Trophoblast cell (in vitro differentiated cells and primary cell): ENCODE results near the gene ACTR1A.

Experiments
- DNase-seq, 2 donors: peaks; one replicate each; pipeline ENCODE4 v3.0.0-alpha.2; 2016
- H2AFZ ChIP-seq: 2 replicates; pipeline ENCODE4 v1.6.1; 2013; ENCODE audit warnings: low read length, moderate library complexity, mild to moderate bottlenecking; ENCODE audit not compliant: insufficient read depth, poor library complexity
- H2AK5ac ChIP-seq: 2 replicates; pipeline ENCODE4 v1.6.1; 2013; ENCODE audit warnings: mild to moderate bottlenecking, low read length
- H2BK120ac ChIP-seq: 2 replicates; pipeline ENCODE4 v1.6.1; 2013; ENCODE audit warnings: low read length, mild to moderate bottlenecking, moderate library complexity; ENCODE audit not compliant: insufficient read depth, poor library complexity
- H2BK12ac ChIP-seq: 2 replicates; pipeline ENCODE4 v1.6.1; 2013; ENCODE audit warnings: mild to moderate bottlenecking, low read length, moderate library complexity
- H2BK5ac ChIP-seq: 2 replicates; pipeline ENCODE4 v1.6.1; 2013; ENCODE audit warnings: low read length, low read depth, moderate library complexity, mild to moderate bottlenecking; ENCODE audit not compliant: poor library complexity
- H3K14ac ChIP-seq: 2 replicates; pipeline ENCODE4 v1.6.1; 2013; ENCODE audit warnings: mild to moderate bottlenecking, low read length
- H3K18ac ChIP-seq: 2 replicates; pipeline ENCODE4 v1.6.1; 2013; ENCODE audit warnings: mild to moderate bottlenecking, low read length
- H3K23ac ChIP-seq: 2 replicates; pipeline ENCODE4 v1.6.1; 2013; ENCODE audit warnings: low read length
- H3K27ac ChIP-seq: 2 replicates; pipeline ENCODE4 v1.5.1; 2013; ENCODE audit warnings: low read depth, mild to moderate bottlenecking, inconsistent platforms, low read length, moderate library complexity
- H3K27me3 ChIP-seq: 2 replicates; pipeline ENCODE4 v1.6.1; 2013; ENCODE audit warnings: inconsistent platforms, mild to moderate bottlenecking, low read length, moderate library complexity; ENCODE audit not compliant: insufficient read depth
- H3K36me3 ChIP-seq, 2 experiments: 1 replicate in 1 of 2; 2 replicates in 1 of 2; pipeline ENCODE4 v1.6.1; 2013; ENCODE audit warnings: low read length in 2 of 2, mild to moderate bottlenecking in 2 of 2, moderate library complexity in 1 of 2; ENCODE audit not compliant: insufficient read depth in 2 of 2, control insufficient read depth in 1 of 2
- H3K4ac ChIP-seq: 2 replicates; pipeline ENCODE4 v1.6.1; 2013; ENCODE audit warnings: low read depth, mild to moderate bottlenecking, low read length, moderate library complexity
- H3K4me1 ChIP-seq, 2 experiments: 1 replicate in 1 of 2; 2 replicates in 1 of 2; pipeline ENCODE4 v1.6.1; 2013; ENCODE audit warnings: low read length in 2 of 2, mild to moderate bottlenecking in 2 of 2, moderate library complexity in 1 of 2; ENCODE audit not compliant: insufficient read depth in 2 of 2, control insufficient read depth in 1 of 2
- H3K4me2 ChIP-seq: 2 replicates; pipeline ENCODE4 v1.6.1; 2013; ENCODE audit warnings: inconsistent platforms, mild to moderate bottlenecking, low read length, moderate library complexity
- H3K4me3 ChIP-seq: 2 replicates; pipeline ENCODE4 v1.5.1; 2013; ENCODE audit warnings: mild to moderate bottlenecking, low read depth, low read length, inconsistent platforms
- H3K79me1 ChIP-seq: one replicate; pipeline ENCODE4 v1.6.1; 2013; ENCODE audit warnings: low read length
- H3K79me2 ChIP-seq: 2 replicates; pipeline ENCODE4 v1.6.1; 2013; ENCODE audit warnings: low read length, mild to moderate bottlenecking; ENCODE audit not compliant: control insufficient read depth, insufficient read depth, poor library complexity
- H3K9ac ChIP-seq: 2 replicates; pipeline ENCODE4 v1.6.1; 2013; ENCODE audit warnings: mild to moderate bottlenecking, low read length
- H3K9me3 ChIP-seq: 2 replicates; pipeline ENCODE4 v1.6.1; 2013; ENCODE audit warnings: low read depth, mild to moderate bottlenecking, control low read depth, inconsistent platforms, low read length; ENCODE audit not compliant: insufficient read depth
- H4K12ac ChIP-seq: 2 replicates; pipeline ENCODE4 v1.6.1; 2013; ENCODE audit warnings: low read depth, mild to moderate bottlenecking, low read length, moderate library complexity
- H4K8ac ChIP-seq: 2 replicates; pipeline ENCODE4 v1.6.1; 2013; ENCODE audit warnings: low read depth, mild to moderate bottlenecking, low read length, moderate library complexity
- H4K91ac ChIP-seq: one replicate; pipeline ENCODE4 v1.6.1; 2013; ENCODE audit warnings: low read depth, mild to moderate bottlenecking, low read length, moderate library complexity
- WGBS: extraction: QIAGEN DNeasy Blood & Tissue Kit; methylation state at CpG from one replicate; pipeline ENCODE4 v1.1.7; 2013; ENCODE audit warnings: missing lambda C conversion rate; ENCODE audit not compliant: insufficient read length, insufficient coverage; ENCODE audit errors: extremely low coverage; 5-methylcytosine and 5-hydroxymethylcytosine counted together

Gene ACTR1A

GRCh38 chr10:102545997-102546396, 43.5 kb upstream of the ACTR1A start:
- Histone ChIP-seq H2AK5ac (no peak overlapping the region), H2BK120ac (no peak overlapping the region), H3K4me2 (no peak overlapping the region), H3K4ac (no peak overlapping the region), H3K18ac (no peak overlapping the region), H3K27ac (no peak overlapping the region), H3K9ac (no peak overlapping the region), H3K36me3 (peaks cover 7 to 8% of the 10 kb centered on the region in 2 experiments), H3K4me1 (peaks cover 0 to 4% of the 10 kb centered on the region in 2 experiments), H4K8ac (no peak overlapping the region), H2BK12ac (no peak overlapping the region), H2BK5ac (no peak overlapping the region), H3K9me3 (no peaks in the 10 kb centered on the region), H3K79me1 (no peaks in the 10 kb centered on the region), H3K14ac (no peak overlapping the region), H2AFZ (no peak overlapping the region), H3K23ac (no peak overlapping the region), H4K12ac (no peak overlapping the region), H3K27me3 (no peaks in the 10 kb centered on the region), H3K4me3 (no peak overlapping the region), H3K79me2 (no peaks in the 10 kb centered on the region), H4K91ac (no peak overlapping the region)
- no CpG with 5 or more reads among the region's 2 CpGs for WGBS
- no peak for DNase-seq

DNA sequence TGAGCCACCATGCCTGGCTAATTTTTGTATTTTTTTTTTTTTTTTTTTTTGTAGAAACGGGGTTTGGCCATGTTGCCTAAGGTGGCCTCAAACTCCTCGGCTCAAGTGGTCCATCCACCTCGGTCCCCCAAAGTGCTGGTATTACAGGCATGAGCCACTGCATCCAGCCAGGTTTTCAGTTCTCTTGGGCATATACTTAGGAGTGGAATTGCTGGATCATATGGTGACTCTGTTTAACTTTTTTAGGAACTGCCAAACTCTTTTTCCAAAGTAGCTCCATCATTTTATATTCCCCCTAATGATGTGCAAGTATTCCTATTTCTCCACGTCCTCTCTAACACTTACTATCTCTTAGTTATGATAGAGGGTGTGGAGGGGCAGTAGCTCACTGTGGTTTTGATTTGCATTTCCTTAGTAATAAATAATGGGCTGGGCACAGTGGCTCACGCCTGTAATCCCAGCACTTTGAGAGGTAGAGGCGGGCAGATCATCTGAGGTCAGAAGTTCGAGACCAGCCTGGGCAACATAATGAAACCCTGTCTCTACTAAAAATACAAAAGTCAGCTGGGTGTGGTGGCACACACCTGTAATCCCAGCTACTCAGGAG, 42.9 kb upstream of the ACTR1A start:
- H4K91ac ChIP-seq, result no peak overlapping the region
- no peaks in the 10 kb centered on the region for H3K9me3 ChIP-seq
- no peak overlapping the region for H2BK12ac ChIP-seq
- no peak overlapping the region for H3K4me2 ChIP-seq
- no peak overlapping the region for H2BK5ac ChIP-seq
- no peak overlapping the region for H3K14ac ChIP-seq
- H3K27me3 ChIP-seq, result no peaks in the 10 kb centered on the region
- H3K18ac ChIP-seq, result no peak overlapping the region
- H3K23ac ChIP-seq, result no peak overlapping the region
- no peak overlapping the region for H2AK5ac ChIP-seq
- DNase-seq, result no peak
- H4K12ac ChIP-seq, result no peak overlapping the region
- peaks cover 4% of the 10 kb centered on the region in 2 experiments for H3K36me3 ChIP-seq
- peaks cover 0 to 4% of the 10 kb centered on the region in 2 experiments for H3K4me1 ChIP-seq
- H3K79me1 ChIP-seq, result no peaks in the 10 kb centered on the region
- H3K4me3 ChIP-seq, result no peak overlapping the region
- H2BK120ac ChIP-seq, result no peak overlapping the region
- no peak overlapping the region for H3K27ac ChIP-seq
- H3K4ac ChIP-seq, result no peak overlapping the region
- H2AFZ ChIP-seq, result no peak overlapping the region
- no peak overlapping the region for H4K8ac ChIP-seq
- H3K79me2 ChIP-seq, result no peaks in the 10 kb centered on the region
- 100% methylated on average over 1 of the region's 7 CpGs for WGBS
- no peak overlapping the region for H3K9ac ChIP-seq

DNA sequence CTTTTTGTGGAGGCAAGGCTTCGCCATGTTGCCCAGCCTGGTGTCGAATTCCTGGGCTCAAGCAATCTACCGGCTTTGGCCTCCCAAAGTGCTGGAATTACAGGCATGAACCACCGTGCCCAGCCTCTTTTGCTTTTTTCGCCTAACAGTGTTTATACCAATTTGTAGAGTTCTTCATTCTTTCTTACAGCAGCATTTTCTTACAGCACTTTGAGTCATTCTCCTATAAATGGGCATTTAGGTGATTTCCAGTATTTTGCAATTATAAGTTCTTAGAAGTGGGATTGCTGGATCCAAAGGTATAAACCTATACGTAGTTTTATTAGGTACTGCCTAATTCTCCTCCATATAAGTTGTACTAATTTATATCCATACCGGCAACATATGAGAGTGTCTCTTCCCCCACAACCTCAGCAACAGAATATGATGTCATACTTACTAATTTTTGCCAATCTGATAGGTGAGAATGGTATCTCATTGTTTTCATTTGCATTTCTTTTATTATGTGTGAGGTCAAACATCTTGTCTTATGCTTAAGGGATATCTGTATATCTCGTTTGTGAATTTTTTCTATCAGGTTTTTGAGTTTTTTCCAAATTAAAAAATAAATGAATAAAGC, 40.4 kb upstream of the ACTR1A start:
- H3K4me1 ChIP-seq, result peaks cover 0 to 4% of the 10 kb centered on the region in 2 experiments
- H2BK120ac ChIP-seq, result no peak overlapping the region
- H4K91ac ChIP-seq, result no peak overlapping the region
- H2AFZ ChIP-seq, result no peak overlapping the region
- no peak overlapping the region for H2BK5ac ChIP-seq
- H3K36me3 ChIP-seq, result no peaks in the 10 kb centered on the region
- no peaks in the 10 kb centered on the region for H3K79me2 ChIP-seq
- peak in 1 of 2 donors; percentile 30 for DNase-seq
- H3K4me3 ChIP-seq, result no peak overlapping the region
- no peaks in the 10 kb centered on the region for H3K79me1 ChIP-seq
- no CpG with 5 or more reads among the region's 8 CpGs for WGBS
- no peak overlapping the region for H3K18ac ChIP-seq
- no peaks in the 10 kb centered on the region for H3K27me3 ChIP-seq
- H3K4ac ChIP-seq, result no peak overlapping the region
- H3K4me2 ChIP-seq, result no peak overlapping the region
- H3K23ac ChIP-seq, result no peak overlapping the region
- H3K14ac ChIP-seq, result no peak overlapping the region
- H2BK12ac ChIP-seq, result no peak overlapping the region
- no peak overlapping the region for H3K27ac ChIP-seq
- H4K8ac ChIP-seq, result no peak overlapping the region
- H2AK5ac ChIP-seq, result no peak overlapping the region
- no peak overlapping the region for H3K9ac ChIP-seq
- H3K9me3 ChIP-seq, result no peaks in the 10 kb centered on the region
- no peak overlapping the region for H4K12ac ChIP-seq

- Histone ChIP-seq H4K12ac (no peak overlapping the region), H3K79me1 (no peaks in the 10 kb centered on the region)
- no CpG with 5 or more reads among the region's 1 CpG for WGBS
Observed at GRCh38 chr10:102540023-102540422, 37.5 kb upstream of the ACTR1A start.

More at GRCh38 chr10:102540023-102540422, 37.5 kb upstream of the ACTR1A start:
- Histone ChIP-seq H4K91ac (no peak overlapping the region), H3K27ac (no peak overlapping the region), H3K36me3 (peaks cover 0 to 3% of the 10 kb centered on the region in 2 experiments), H3K23ac (no peak overlapping the region), H2AFZ (no peak overlapping the region), H3K14ac (no peak overlapping the region), H3K4me3 (no peak overlapping the region), H3K4me1 (no peaks in the 10 kb centered on the region), H3K79me2 (no peaks in the 10 kb centered on the region), H4K8ac (no peak overlapping the region), H2BK120ac (no peak overlapping the region), H3K9me3 (no peaks in the 10 kb centered on the region), H2BK12ac (no peak overlapping the region), H2AK5ac (no peak overlapping the region), H3K9ac (no peak overlapping the region), H3K4me2 (no peak overlapping the region), H3K18ac (no peak overlapping the region), H3K27me3 (no peaks in the 10 kb centered on the region), H2BK5ac (no peak overlapping the region), H3K4ac (no peak overlapping the region)
- DNase-seq, result peak in 1 of 2 donors; percentile 45
